Measurements from ENCODE around the gene KIR3DL3.

GRCh38 chr19:54684527-54684926 lies 39.7 kb upstream of the KIR3DL3 start:
- TF ChIP-seq CTCF (IDR thresholded peaks at IDR 0.05) (no peak), POLR2A (IDR thresholded peaks at IDR 0.05) (no peak)

Measured in testis (tissue), 2 donors.